Embryonic facial prominence (tissue), 1 donor: Measurements from ENCODE around the gene IL21.
"Not testable (repeated sequence)": the region's sequence is repeated elsewhere in the genome, so short reads cannot be mapped to it uniquely, and the experiment has no call there.

ENCODE experiments used
- DNase-seq: peaks from one replicate; pipeline ENCODE4 v3.0.0-alpha.2; 2016; ENCODE audit errors: extremely low spot score

Gene IL21

DNA sequence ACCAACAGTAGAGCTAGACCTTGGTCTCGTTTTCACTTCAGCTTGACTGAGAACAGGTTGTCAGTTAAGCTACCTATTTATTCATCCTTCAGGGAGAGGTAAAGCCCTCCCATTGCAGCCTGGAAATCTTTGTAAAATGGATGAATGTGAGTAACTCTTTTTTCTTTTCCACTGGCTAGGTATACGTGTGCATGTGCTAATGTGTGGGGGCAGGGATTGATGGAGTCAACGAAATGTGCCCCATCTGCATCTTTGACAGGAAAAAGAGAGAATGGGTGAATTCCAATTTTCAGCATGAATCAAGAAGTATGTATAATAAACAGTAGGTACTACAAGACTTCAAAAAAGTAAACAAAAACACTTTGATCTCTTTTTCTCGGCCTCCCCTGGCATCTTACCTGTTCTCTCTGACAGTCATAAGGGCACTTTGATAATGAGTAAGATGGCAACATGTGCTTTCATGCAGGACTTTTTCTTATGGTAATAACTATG, at the start of gene IL21:
Gene IL21, minus strand, starts transcription at position 51 of the 492 bp plus-strand sequence. CDS start 55 bp downstream, outside the sequence.
- no peak for DNase-seq

- DNase-seq, result no peak
These were observed 49.3 kb upstream of the IL21 start for GRCh38 chr4:122669911-122670738.

DNA sequence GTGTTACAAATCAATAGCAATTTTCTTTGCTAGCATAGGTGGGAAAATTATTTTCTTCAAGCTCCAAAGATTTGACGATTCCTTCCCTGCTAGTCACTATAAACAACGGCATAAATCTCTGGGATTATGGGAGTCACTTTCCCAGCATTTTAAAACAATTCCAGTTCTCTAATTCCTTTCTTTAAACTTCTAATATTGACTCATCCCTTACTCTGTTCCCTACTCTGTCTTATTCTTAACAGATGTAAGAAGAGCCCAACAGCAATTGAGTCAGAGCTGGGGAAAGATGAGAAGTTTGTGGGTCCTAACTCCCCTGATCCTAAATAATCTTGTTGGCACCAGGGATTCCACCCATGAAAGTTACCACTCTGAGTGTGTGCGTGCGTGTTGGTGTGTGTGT, 47.4 kb upstream of the IL21 start:
- no peak for DNase-seq

DNA sequence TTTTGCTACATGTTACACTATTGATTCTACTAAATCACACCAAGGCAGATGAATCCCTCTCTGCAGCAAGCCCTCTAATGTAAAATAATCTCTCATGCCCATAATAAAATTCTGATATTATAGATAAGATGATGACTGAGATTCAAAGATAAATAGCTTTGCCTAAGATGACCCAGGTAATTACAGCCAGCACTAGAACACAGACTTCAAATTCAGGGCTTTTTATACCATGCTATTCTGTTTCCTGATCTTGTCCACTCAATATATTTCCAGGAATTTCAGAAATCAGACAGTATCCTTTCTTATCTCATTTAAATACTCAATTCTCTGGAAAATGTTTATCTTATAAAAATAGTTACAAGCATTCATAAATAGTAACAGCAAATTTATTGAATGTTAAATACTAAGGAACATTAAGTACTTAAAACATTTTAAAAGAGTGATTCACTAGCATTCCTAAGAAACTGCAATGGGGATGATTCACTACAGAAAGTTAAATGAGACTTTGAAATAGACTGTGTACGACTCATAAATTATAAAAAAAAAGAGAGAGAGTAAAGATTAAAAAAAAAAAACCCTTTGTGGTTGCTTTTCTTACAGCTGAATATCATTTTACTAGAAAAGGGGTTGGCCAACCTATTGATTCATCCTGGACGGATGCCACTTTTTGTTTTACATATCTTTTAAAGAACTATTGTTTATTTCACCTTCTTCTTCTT, 45.8 kb upstream of the IL21 start:
- no peak for DNase-seq

DNA sequence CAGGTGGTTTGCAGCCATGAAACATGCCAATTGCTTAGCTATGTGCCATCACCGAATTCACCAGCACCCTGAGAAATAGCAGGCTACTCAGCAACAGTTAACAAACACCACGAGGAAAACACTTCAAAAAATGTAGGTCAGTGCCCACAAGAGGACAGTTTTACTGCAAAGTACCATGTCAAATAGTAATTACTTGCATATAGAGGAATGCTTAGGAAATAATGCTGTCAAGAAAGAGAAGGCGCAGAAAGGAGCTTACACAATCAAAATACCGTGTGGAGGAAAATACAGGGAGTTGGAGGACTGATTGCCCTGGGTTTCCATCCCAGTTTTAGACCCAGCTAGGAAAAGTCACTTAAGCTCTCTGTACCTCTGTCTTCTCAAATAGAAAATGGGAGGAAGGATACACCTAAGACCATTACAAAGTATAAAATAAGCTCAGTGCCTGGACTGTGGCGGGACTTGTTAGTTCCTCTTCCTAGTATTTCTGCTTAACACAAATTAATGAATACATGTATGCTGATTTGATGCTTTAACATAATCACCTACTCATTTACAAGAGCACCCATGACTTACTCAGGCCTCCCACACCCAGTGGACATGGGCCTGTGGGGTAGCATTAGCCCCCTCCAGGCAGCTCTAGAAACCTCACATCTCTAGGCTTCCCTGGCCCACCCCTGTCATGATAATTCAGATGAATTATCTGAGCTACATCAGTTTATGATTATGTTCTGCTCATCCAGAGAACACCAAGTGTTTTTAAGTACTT, 44.5 kb upstream of the IL21 start:
- DNase-seq, result no peak

- no peak for DNase-seq
These were observed 43.1 kb upstream of the IL21 start for GRCh38 chr4:122663814-122664610.

GRCh38 chr4:122663291-122663690, 42.4 kb upstream of the IL21 start:
- no peak for DNase-seq

GRCh38 chr4:122662701-122663100, 41.8 kb upstream of the IL21 start:
- no peak for DNase-seq

- no peak for DNase-seq
These were observed 40.6 kb upstream of the IL21 start for GRCh38 chr4:122661176-122662160.

- no peak for DNase-seq
These were observed 38.0 kb upstream of the IL21 start for GRCh38 chr4:122658818-122659295.

DNA sequence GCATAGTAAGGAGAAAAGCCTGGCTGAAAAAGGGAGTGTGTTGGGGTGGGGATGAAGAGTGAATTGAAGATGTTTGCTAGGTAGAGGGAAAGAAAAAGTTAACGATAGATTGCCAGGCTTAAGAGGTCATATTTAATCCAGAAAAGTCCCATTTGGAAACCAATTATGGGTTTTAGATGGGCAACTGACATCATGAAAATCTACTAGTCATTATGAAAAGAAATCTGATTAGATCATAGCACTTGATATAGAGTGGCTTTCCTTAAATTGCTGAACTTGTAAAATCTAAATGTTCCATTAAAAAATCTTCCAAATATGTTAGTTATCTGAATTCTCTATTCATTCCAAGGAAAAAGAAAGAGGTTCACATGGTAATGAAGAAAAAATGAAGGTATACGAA, 37.5 kb upstream of the IL21 start:
- DNase-seq, result no peak

GRCh38 chr4:122657553-122657952, 36.7 kb upstream of the IL21 start:
- no peak for DNase-seq

GRCh38 chr4:122656583-122656982, 35.7 kb upstream of the IL21 start:
- not testable (repeated sequence) for DNase-seq

- no peak for DNase-seq
These were observed 31.5 kb upstream of the IL21 start for GRCh38 chr4:122652379-122652778.

- DNase-seq, result no peak
These were observed 29.3 kb upstream of the IL21 start for GRCh38 chr4:122650148-122650547.

DNA sequence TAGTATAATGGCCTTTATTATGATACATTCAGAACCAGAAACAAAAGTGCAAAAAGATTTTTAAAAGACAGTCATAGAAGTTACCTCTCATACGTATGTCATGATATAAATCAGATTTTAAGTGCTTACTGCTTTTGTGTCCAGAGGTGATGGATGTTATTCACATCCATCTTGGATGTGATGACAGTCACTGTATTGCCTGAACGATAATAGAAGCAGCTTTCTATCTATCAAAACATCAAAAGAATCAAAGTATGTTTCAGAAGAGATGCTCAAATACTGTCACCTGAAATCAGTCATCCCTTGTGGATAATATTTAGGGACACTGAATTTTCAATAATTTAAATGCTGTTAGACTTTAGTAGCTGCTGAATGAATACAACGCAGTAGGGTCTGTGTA, 26.8 kb upstream of the IL21 start:
- DNase-seq, result no peak

- DNase-seq, result no peak
These were observed 22.4 kb upstream of the IL21 start for GRCh38 chr4:122643257-122643656.

- no peak for DNase-seq
These were observed 18.3 kb upstream of the IL21 start for GRCh38 chr4:122639181-122639580.

- DNase-seq, result no peak
These were observed 15.8 kb upstream of the IL21 start for GRCh38 chr4:122636697-122637096.

- no peak for DNase-seq
These were observed 14.3 kb upstream of the IL21 start for GRCh38 chr4:122635205-122635604.
